ENCODE measurements around the gene PRR14L.
"Not testable (repeated sequence)": the region's sequence is repeated elsewhere in the genome, so short reads cannot be mapped to it uniquely, and the experiment has no call there.

GRCh38 chr22:31694046-31694445, 55.9 kb downstream of the PRR14L start:
- not testable (repeated sequence) for TF ChIP-seq EZH2 (IDR thresholded peaks at IDR 0.05; ENCODE audit: borderline replicate concordance, low read depth, low read length, severe bottlenecking); JUN (IDR thresholded peaks at IDR 0.05; ENCODE audit: borderline replicate concordance, insufficient read depth, insufficient read length, low read depth); POLR2A (IDR thresholded peaks at IDR 0.05; ENCODE audit: low read depth, low read length)
- TF ChIP-seq, protein P1, sequence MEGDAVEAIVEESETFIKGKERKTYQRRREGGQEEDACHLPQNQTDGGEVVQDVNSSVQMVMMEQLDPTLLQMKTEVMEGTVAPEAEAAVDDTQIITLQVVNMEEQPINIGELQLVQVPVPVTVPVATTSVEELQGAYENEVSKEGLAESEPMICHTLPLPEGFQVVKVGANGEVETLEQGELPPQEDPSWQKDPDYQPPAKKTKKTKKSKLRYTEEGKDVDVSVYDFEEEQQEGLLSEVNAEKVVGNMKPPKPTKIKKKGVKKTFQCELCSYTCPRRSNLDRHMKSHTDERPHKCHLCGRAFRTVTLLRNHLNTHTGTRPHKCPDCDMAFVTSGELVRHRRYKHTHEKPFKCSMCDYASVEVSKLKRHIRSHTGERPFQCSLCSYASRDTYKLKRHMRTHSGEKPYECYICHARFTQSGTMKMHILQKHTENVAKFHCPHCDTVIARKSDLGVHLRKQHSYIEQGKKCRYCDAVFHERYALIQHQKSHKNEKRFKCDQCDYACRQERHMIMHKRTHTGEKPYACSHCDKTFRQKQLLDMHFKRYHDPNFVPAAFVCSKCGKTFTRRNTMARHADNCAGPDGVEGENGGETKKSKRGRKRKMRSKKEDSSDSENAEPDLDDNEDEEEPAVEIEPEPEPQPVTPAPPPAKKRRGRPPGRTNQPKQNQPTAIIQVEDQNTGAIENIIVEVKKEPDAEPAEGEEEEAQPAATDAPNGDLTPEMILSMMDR (IDR thresholded peaks at IDR 0.05; ENCODE audit: extremely low read depth in 1 of 2, insufficient read depth in 1 of 2, low read depth in 1 of 2, low read length in 2 of 2), result not testable (repeated sequence)

Measured in endothelial cell of umbilical vein (primary cell).